PFSK-1 (cell line): ENCODE data around the gene NBEA.

Experiments used
- FOXP2 ChIP-seq: optimal IDR thresholded peaks from 2 replicates; pipeline ENCODE3; 2011; ENCODE audit warnings: borderline replicate concordance, control low read depth, inconsistent platforms; ENCODE audit not compliant: insufficient read depth; ENCODE audit errors: extremely low read length, extremely low read depth
- POLR2AphosphoS5 ChIP-seq: IDR thresholded peaks from 2 replicates; pipeline ENCODE4 v1.6.1; 2012; ENCODE audit warnings: low read depth, mild to moderate bottlenecking, control low read depth, low read length, moderate library complexity
- SIN3A ChIP-seq: IDR thresholded peaks from 2 replicates; pipeline ENCODE4 v1.6.1; 2012; ENCODE audit warnings: mild to moderate bottlenecking, low read length, moderate library complexity, borderline replicate concordance; ENCODE audit not compliant: insufficient read depth
- TAF1 ChIP-seq: IDR thresholded peaks from 2 replicates; pipeline ENCODE4 v1.6.1; 2012; ENCODE audit warnings: low read length, control low read depth, borderline replicate concordance; ENCODE audit not compliant: insufficient read depth
- TF ChIP-seq, protein P1 (sequence below), 2 experiments: IDR thresholded peaks; 2 replicates each; pipeline versions ENCODE4 v1.6.1 to v1.8.0; 2011 to 2012; ENCODE audit warnings: low read depth in 2 of 2, low read length in 2 of 2, control low read depth in 1 of 2, inconsistent platforms in 1 of 2, mild to moderate bottlenecking in 1 of 2, moderate library complexity in 1 of 2; ENCODE audit not compliant: insufficient read depth in 1 of 2

Gene NBEA

GRCh38 chr13:35473802-35474201, 531.7 kb downstream of the NBEA start:
- no peak for TF ChIP-seq POLR2AphosphoS5
- TF ChIP-seq TAF1: no peak
- TF ChIP-seq FOXP2: no peak
- TF ChIP-seq, protein P1, sequence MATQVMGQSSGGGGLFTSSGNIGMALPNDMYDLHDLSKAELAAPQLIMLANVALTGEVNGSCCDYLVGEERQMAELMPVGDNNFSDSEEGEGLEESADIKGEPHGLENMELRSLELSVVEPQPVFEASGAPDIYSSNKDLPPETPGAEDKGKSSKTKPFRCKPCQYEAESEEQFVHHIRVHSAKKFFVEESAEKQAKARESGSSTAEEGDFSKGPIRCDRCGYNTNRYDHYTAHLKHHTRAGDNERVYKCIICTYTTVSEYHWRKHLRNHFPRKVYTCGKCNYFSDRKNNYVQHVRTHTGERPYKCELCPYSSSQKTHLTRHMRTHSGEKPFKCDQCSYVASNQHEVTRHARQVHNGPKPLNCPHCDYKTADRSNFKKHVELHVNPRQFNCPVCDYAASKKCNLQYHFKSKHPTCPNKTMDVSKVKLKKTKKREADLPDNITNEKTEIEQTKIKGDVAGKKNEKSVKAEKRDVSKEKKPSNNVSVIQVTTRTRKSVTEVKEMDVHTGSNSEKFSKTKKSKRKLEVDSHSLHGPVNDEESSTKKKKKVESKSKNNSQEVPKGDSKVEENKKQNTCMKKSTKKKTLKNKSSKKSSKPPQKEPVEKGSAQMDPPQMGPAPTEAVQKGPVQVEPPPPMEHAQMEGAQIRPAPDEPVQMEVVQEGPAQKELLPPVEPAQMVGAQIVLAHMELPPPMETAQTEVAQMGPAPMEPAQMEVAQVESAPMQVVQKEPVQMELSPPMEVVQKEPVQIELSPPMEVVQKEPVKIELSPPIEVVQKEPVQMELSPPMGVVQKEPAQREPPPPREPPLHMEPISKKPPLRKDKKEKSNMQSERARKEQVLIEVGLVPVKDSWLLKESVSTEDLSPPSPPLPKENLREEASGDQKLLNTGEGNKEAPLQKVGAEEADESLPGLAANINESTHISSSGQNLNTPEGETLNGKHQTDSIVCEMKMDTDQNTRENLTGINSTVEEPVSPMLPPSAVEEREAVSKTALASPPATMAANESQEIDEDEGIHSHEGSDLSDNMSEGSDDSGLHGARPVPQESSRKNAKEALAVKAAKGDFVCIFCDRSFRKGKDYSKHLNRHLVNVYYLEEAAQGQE (IDR thresholded peaks at IDR 0.05; ENCODE audit: insufficient read depth in 1 of 2, low read depth in 2 of 2, low read length in 2 of 2): no peak
- no peak for TF ChIP-seq SIN3A

DNA sequence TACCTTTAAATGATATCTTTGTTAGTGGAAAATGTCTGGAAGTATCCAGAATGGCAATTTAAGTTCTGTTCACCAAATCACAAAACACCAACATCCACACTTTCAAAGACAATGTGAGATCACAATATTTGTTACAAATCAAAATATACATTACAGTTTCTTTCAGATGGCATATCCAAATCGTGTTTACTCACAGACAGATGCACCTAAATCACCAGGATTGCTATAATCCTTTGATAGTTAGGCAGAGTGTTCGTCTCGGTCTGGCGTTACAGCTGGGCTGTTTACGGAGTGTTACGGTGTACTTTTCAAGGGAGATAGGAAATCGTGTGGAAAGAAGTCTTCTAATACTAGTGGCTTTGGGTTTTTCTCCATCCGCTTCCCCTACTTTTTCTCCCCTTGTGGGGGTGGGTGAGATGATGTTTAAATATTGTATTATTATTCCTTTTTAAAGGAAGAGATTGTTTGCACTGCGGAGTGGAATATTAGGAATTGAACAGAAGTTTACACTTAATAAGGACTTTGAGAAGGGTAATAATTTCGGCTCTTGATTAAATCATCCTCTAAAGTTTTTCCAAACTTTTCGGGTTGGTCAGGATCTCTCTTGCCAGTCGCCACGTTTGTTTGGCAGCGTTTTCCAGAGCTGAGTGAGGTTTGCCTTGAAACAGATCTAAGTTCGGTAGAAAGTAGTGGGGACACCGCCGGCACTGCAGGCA, 532.6 kb downstream of the NBEA start:
- TF ChIP-seq POLR2AphosphoS5 (no peak), SIN3A (no peak), TAF1 (no peak)

DNA sequence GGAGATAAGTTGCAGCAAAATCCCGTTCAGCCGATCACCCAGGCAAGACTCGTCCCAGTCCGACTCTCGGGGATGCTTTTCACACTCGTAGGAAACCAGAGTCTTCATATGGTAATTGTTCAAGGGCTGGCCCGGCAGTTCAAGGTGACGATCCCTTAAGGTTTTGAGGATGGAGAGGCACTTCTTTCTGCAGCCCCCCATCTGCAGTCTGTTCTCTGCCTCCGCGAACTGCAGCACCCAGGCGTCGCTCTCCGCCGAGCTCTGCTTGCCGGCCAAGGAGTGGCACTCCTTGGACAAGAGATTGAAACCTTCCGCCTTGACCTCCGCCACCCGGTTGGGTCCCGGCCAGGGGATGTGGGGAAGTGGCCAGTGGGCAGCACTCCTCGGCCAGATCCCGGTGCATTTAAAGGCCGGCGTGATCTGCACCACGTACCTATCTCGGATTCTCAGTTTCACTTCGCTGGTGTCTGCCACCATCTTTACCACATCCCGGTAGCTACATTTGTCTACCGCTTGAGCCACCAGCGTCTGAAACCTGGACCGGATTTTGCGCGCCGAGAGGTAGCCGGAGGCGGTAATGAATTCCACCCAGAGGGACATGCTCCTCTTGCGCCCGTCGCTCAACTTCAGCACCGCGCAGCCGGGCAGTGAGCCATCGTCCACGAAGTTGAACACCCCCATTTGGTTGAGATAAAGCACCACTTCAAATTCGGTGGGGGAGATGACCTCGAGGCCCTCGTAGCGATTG, 533.3 kb downstream of the NBEA start:
- no peak for TF ChIP-seq FOXP2
- no peak for TF ChIP-seq SIN3A
- TF ChIP-seq, protein P1 (IDR thresholded peaks at IDR 0.05; ENCODE audit: insufficient read depth in 1 of 2, low read depth in 2 of 2, low read length in 2 of 2): no peak
- no peak for TF ChIP-seq TAF1
- no peak for TF ChIP-seq POLR2AphosphoS5

DNA sequence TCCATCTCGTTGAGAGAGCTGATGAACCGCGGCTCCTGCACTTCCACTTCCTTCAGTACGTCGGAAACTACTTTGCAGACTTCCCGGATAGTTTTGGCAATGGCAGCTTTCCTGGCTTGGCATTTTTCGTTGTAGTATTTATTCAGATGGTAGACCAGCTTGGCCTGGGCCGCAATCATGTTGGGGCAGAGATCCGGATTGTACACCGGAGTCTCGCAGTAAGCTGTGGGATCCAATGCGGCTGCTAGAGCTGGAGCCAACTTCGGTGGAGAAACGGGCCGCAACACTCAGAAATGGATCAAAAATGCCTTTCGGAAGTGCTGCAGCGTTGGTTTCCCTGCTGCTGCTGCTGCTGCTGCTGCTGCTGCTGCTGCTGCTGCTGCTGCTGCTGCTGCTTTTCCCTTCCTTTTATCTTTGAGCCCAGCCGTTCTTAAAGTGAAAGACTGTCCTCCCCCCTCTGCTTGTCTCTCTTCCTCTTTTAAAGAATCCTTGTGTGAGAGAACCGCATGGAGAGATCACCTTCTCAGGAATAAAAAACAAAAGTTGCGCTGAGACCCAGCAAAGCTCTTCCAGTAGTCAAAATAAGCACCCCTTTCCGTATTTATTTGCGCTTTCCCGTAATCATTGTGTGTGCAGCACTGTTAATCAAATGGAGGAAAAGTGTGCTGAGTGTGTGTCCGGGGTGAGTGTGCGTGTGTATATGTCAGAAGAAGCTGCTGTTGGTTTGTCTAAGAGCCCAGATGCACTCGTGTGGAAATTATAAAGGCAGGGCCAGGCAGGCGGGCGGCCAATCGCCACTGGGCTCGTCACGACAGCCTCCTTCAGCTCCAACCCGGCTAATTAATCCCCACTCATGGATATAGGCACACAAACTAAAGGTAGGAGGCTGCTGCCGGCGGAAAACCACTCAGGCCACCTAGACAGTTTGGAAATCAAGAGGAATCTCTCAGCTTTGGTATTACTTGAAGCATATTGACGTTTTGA, 534.2 kb downstream of the NBEA start, which contains the start of gene MAB21L1:
Gene MAB21L1, minus strand, starts transcription at position 730 of the 984 bp plus-strand sequence. Its CDS starts 551 bp downstream, at position 179.
- TF ChIP-seq SIN3A: no peak
- TF ChIP-seq, protein P1 (IDR thresholded peaks at IDR 0.05; ENCODE audit: insufficient read depth in 1 of 2, low read depth in 2 of 2, low read length in 2 of 2): no peak
- TF ChIP-seq FOXP2: no peak
- TF ChIP-seq TAF1: no peak
- no peak for TF ChIP-seq POLR2AphosphoS5
